T-helper 1 cell treated with Interleukin-12 subunit alpha and Interleukin-12 subunit beta and Interleukin-4 antibody, amounts not matched to agents 30 μg/mL and 1 μg/mL, for 36 hours (primary cell): ENCODE measurements around the gene WDR7.
A peak's percentile ranks its signal among the peaks of the same experiment; 100 is the strongest.

ENCODE experiments used
- H3K27ac Mint-ChIP-seq: one replicate; pipeline ENCODE4 v1.8.0; 2021; ENCODE audit warnings: mild to moderate bottlenecking, mixed read lengths
- H3K27me3 Mint-ChIP-seq: one replicate; pipeline ENCODE4 v1.8.0; 2021; ENCODE audit warnings: low read depth, mixed read lengths
- H3K36me3 Mint-ChIP-seq: one replicate; pipeline ENCODE4 v1.8.0; 2021; ENCODE audit warnings: low read depth, mixed read lengths
- H3K4me1 Mint-ChIP-seq: one replicate; pipeline ENCODE4 v1.8.0; 2021; ENCODE audit warnings: low read depth, mixed read lengths
- H3K4me3 Mint-ChIP-seq: one replicate; pipeline ENCODE4 v1.8.0; 2021; ENCODE audit warnings: mild to moderate bottlenecking, moderate library complexity, mixed read lengths
- H3K9me3 Mint-ChIP-seq: one replicate; pipeline ENCODE4 v1.8.0; 2021; ENCODE audit warnings: mixed read lengths

Gene WDR7

GRCh38 chr18:57077005-57077765, 426.0 kb downstream of the WDR7 start:
- Mint-ChIP-seq H3K27ac (no peak overlapping the region), H3K4me3 (no peak overlapping the region), H3K27me3 (peaks cover 8% of the 10 kb centered on the region), H3K9me3 (no peaks in the 10 kb centered on the region), H3K36me3 (no peaks in the 10 kb centered on the region), H3K4me1 (peaks cover 13% of the 10 kb centered on the region)

DNA sequence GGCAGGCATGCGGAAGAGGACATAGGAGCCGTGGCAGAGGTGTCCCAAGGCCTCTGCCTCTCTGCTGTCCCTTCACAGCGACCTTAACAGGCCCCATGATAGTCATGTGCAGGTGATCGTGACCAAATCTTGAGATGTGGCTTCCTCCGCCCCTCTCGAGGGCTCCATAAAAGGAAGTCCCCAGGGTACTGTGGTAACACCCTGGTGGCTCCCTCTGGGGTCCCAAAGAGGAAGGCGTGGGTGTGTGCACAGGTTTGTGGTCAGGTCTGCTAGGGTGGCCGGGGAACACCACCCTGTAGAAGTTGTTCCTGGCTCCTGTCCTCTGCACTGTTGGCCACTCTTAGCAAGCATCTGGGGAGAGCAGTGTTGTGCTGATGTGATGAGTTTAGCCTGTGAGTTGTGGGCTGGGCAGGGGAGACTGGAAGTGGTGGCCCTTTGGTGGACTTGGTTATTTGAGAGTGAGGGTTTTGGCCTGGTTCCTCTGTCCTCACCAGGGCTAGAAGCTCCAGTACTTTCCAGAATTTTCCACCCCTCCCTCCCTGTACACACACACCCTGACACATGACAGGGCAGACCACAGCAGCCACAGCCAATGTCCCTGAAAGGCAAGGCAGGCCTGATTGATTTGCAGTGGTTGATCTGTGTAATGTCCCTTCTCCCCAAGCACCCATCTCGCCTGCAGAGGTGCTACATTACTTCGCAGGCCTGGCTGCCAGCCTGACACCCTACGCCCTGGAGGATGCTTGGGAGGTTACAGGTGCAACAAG, 426.8 kb downstream of the WDR7 start:
- Mint-ChIP-seq H3K36me3 (no peaks in the 10 kb centered on the region), H3K9me3 (peaks cover 7% of the 10 kb centered on the region), H3K4me3 (peak overlapping the region; percentile 23), H3K27me3 (peaks cover 8% of the 10 kb centered on the region), H3K27ac (peak overlapping the region; percentile 68), H3K4me1 (peaks cover 13% of the 10 kb centered on the region)

GRCh38 chr18:57078614-57079013, 427.5 kb downstream of the WDR7 start:
- H3K27me3 Mint-ChIP-seq: peaks cover 6% of the 10 kb centered on the region
- no peak overlapping the region for H3K27ac Mint-ChIP-seq
- peaks cover 9% of the 10 kb centered on the region for H3K9me3 Mint-ChIP-seq
- no peak overlapping the region for H3K4me3 Mint-ChIP-seq
- H3K4me1 Mint-ChIP-seq: peaks cover 11% of the 10 kb centered on the region
- no peaks in the 10 kb centered on the region for H3K36me3 Mint-ChIP-seq

DNA sequence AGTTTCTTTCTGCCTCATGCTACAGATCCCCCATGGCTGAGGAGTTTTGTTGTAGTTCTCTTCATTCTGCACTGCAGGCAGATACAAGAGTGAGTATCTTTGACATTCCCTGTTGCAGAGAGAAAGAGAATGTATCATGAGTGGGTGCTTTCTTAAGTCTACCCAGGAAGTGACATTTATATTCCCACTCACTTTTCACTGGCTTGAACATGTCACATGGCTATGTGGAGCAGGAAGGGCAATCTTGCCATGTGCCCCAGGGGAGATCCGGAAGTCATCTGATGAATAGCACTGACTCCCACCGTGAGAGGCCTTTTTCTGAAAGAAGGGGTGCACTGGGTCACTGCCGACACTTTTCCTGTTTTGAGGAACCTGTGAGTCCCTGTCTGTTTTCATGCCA, 429.3 kb downstream of the WDR7 start:
- H3K4me3 Mint-ChIP-seq: no peak overlapping the region
- H3K36me3 Mint-ChIP-seq: peaks cover 2% of the 10 kb centered on the region
- peaks cover 26% of the 10 kb centered on the region for H3K4me1 Mint-ChIP-seq
- H3K9me3 Mint-ChIP-seq: peaks cover 13% of the 10 kb centered on the region
- H3K27ac Mint-ChIP-seq: no peak overlapping the region
- peaks cover 4% of the 10 kb centered on the region for H3K27me3 Mint-ChIP-seq

GRCh38 chr18:57081899-57082298, 430.7 kb downstream of the WDR7 start:
- Mint-ChIP-seq H3K4me3 (no peak overlapping the region), H3K27me3 (peaks cover 4% of the 10 kb centered on the region)

DNA sequence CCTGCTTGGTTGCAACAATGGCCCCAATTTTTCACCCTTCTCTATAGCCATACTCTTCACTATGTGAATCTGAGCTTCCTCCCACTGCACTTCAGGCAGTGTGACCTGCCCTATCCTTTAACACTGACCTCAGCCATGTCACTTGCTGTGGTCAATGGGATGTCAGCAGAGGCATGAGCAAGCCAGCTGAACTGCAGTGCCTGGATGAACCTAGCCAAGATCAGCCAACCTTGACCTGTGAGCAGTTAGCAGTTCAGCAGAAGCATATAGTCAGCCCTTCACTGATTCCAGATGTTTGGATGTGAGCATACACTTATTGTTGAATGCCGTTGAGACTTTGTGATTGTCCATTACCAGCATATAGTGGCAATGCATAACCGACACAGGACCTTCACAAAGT, 432.3 kb downstream of the WDR7 start:
- peaks cover 13% of the 10 kb centered on the region for H3K9me3 Mint-ChIP-seq
- H3K4me3 Mint-ChIP-seq: no peak overlapping the region
- peaks cover 2% of the 10 kb centered on the region for H3K36me3 Mint-ChIP-seq
- peaks cover 16% of the 10 kb centered on the region for H3K4me1 Mint-ChIP-seq
- peaks cover 4% of the 10 kb centered on the region for H3K27me3 Mint-ChIP-seq
- H3K27ac Mint-ChIP-seq: no peak overlapping the region

More at GRCh38 chr18:57081899-57082298, 430.7 kb downstream of the WDR7 start:
- Mint-ChIP-seq H3K4me1 (peaks cover 26% of the 10 kb centered on the region), H3K36me3 (peaks cover 2% of the 10 kb centered on the region), H3K27ac (no peak overlapping the region), H3K9me3 (peaks cover 13% of the 10 kb centered on the region)

- H3K27ac Mint-ChIP-seq: peak overlapping the region; percentile 64
Measured at GRCh38 chr18:57084331-57085271, 433.4 kb downstream of the WDR7 start.

GRCh38 chr18:57085371-57085770, 434.2 kb downstream of the WDR7 start:
- Mint-ChIP-seq H3K36me3 (peaks cover 2% of the 10 kb centered on the region), H3K4me1 (peaks cover 16% of the 10 kb centered on the region), H3K27ac (no peak overlapping the region), H3K9me3 (peaks cover 13% of the 10 kb centered on the region), H3K4me3 (no peak overlapping the region), H3K27me3 (no peaks in the 10 kb centered on the region)

More at GRCh38 chr18:57084331-57085271, 433.4 kb downstream of the WDR7 start:
- H3K27me3 Mint-ChIP-seq: peaks cover under 1% of the 10 kb centered on the region
- H3K9me3 Mint-ChIP-seq: peaks cover 13% of the 10 kb centered on the region
- H3K4me1 Mint-ChIP-seq: peaks cover 16% of the 10 kb centered on the region
- H3K4me3 Mint-ChIP-seq: peak overlapping the region; percentile 55
- peaks cover 2% of the 10 kb centered on the region for H3K36me3 Mint-ChIP-seq

GRCh38 chr18:57086163-57086562, 435.0 kb downstream of the WDR7 start:
- Mint-ChIP-seq H3K36me3 (peaks cover 2% of the 10 kb centered on the region), H3K27ac (no peak overlapping the region), H3K9me3 (peaks cover 13% of the 10 kb centered on the region), H3K4me1 (peaks cover 16% of the 10 kb centered on the region), H3K4me3 (no peak overlapping the region), H3K27me3 (no peaks in the 10 kb centered on the region)
